GM12878 (cell line): ENCODE data around the gene CAB39. TPM values are rescaled to one million over a fixed set of nuclear protein-coding genes. Genes with fewer than 3 reads are reported as not detected.
A peak's percentile ranks its signal among the peaks of the same experiment; 100 is the strongest.

Source experiments
- ATF7 ChIP-seq: fragments of 450-650 bp; IDR thresholded peaks from 2 replicates; pipeline ENCODE4 v1.6.1; 2016; ENCODE audit warnings: low read depth, mild to moderate bottlenecking
- HCFC1 ChIP-seq: fragments of 150-350 bp; IDR thresholded peaks from 2 replicates; pipeline ENCODE4 v1.6.1; 2014; ENCODE audit warnings: low read length
- NFYA ChIP-seq: IDR thresholded peaks from 2 replicates; pipeline ENCODE4 v1.6.1; 2011; ENCODE audit warnings: low read depth, mild to moderate bottlenecking, low read length, improper control_type of control experiment, borderline replicate concordance
- NFYB ChIP-seq: IDR thresholded peaks from 2 replicates; pipeline ENCODE4 v1.6.1; 2011; ENCODE audit warnings: low read depth, mild to moderate bottlenecking, low read length, improper control_type of control experiment, moderate library complexity; ENCODE audit not compliant: insufficient read depth
- NRF1 ChIP-seq: conservative IDR thresholded peaks from 2 replicates; pipeline ENCODE4 v1.6.1; 2011; ENCODE audit warnings: mild to moderate bottlenecking, low read depth, low read length, improper control_type of control experiment
- RAD51 ChIP-seq: fragments of 450-650 bp; IDR thresholded peaks from 2 replicates; pipeline ENCODE4 v1.6.1; 2016; ENCODE audit warnings: moderate library complexity, mild to moderate bottlenecking, inconsistent platforms
- RUNX3 ChIP-seq: IDR thresholded peaks from 2 replicates; pipeline ENCODE4 v1.6.1; 2012; ENCODE audit warnings: low read length, inconsistent platforms
- TCF7 ChIP-seq: IDR thresholded peaks from 2 replicates; pipeline ENCODE4 v1.6.1; 2014; ENCODE audit warnings: antibody characterized with exemption, borderline replicate concordance
- ZNF384 ChIP-seq: IDR thresholded peaks from 2 replicates; pipeline ENCODE4 v1.6.1; 2012; ENCODE audit warnings: low read depth, mild to moderate bottlenecking, low read length, improper control_type of control experiment, borderline replicate concordance
- ZSCAN29 ChIP-seq: fragments of 450-650 bp; IDR thresholded peaks from 2 replicates; pipeline ENCODE4 v1.6.1; 2017; ENCODE audit warnings: mild to moderate bottlenecking, moderate library complexity
- polyA plus RNA-seq, 11 experiments: library from polyadenylated mRNA; depleted of rRNA in 4 of 11; unstranded in 6 of 11; stranded (reverse) in 5 of 11; fragments of >200 nt; fragmentation: Nextera tagmentation in 4 of 11; fragmentation: Illumina TruSeq in 1 of 11; extraction: Ambion mirVana in 4 of 11; extraction: Trizol in 1 of 11; gene quantifications; 1 replicate in 1 of 11; 2 replicates in 10 of 11; pipeline versions ENCODE4 v1.2.1 to v1.2.3, GENCODE V29; 2011 to 2016; ENCODE audit warnings: inconsistent platforms in 2 of 11, missing spikeins in 2 of 11, low read depth in 1 of 11
- total RNA-seq, 4 experiments: library from RNA; depleted of rRNA in 3 of 4; stranded (reverse); fragments of >200 nt in 3 of 4; fragmentation: Illumina TruSeq in 1 of 4; extraction: Trizol in 1 of 4; gene quantifications; 2 replicates each; pipeline versions ENCODE4 v1.2.1 to v1.2.3, GENCODE V29; 2013 to 2021
- TF ChIP-seq, protein P1 (sequence below): fragments of 150-350 bp; IDR thresholded peaks from 2 replicates; pipeline ENCODE4 v1.6.1; 2016; ENCODE audit warnings: low read depth, low read length
- TF ChIP-seq, protein P2 (sequence below): fragments of 450-650 bp; formaldehyde crosslinking; IDR thresholded peaks from 2 replicates; pipeline ENCODE4 v1.4.0; 2022; ENCODE audit warnings: mild to moderate bottlenecking, moderate library complexity
- TF ChIP-seq, protein P3 (sequence below): fragments of 450-650 bp; IDR thresholded peaks from 2 replicates; pipeline ENCODE4 v1.6.1; 2018; ENCODE audit warnings: borderline replicate concordance, mild to moderate bottlenecking; ENCODE audit not compliant: partially characterized antibody
- TF ChIP-seq, protein P4 (sequence below): fragments of 450-650 bp; IDR thresholded peaks from 2 replicates; pipeline ENCODE4 v1.6.1; 2014; ENCODE audit warnings: mild to moderate bottlenecking
- TF ChIP-seq, protein P5 (sequence below): fragments of 450-650 bp; IDR thresholded peaks from 2 replicates; pipeline ENCODE4 v1.6.1; 2018; ENCODE audit warnings: mild to moderate bottlenecking, low read depth, moderate library complexity; ENCODE audit not compliant: partially characterized antibody

Gene CAB39
- total and polyA plus RNA-seq, 10 of the 15 experiments (the other 5 are each of a cell fraction or from before 2014, with no cell fraction given): 13.3 to 129 (median 62.9) TPM

DNA sequence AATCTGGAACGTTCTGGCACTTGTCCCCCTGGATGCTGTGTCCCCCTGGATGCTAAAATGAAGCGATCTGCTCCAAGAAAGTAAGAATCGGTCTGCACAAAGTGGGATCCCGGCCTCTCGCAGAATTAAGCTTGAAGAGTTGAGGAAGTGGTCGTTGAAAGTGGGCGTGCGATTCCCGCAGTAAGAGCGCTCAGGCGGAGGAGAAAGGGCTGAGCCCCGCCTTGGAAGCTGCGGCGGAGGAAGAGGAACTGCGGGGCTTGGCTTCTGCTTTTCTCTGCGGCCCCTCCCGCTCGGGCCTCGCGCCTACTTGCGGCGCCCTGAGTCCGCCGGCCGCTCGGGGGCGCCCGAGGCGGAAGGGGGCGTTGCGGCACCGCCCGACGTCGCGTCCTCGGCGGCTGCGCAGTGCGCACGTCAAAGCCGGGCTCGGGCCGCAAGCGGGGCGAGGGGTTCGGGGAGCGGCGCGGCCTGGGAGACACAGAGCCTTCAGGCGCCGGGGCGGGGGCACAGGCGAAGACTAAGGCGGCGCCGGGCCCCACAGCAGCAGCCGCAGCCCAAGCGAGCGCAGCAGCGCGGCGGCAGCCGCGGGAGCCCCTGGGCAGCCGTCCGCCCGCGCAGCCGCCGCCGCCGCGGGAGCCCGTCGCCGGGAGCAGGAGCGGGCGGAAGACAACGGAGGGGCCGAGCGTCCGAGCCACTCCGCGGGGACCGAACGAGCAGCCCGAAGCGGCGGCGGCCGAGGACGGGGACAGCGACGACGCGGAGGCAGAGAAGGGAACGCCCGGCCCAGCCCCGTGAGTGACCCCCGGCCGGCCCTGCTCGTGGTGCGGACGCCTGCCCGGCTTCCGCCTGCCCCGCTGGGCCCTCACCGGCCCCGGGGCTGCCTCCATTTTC, at the start of gene CAB39 (continued):
- TF ChIP-seq, protein P1, sequence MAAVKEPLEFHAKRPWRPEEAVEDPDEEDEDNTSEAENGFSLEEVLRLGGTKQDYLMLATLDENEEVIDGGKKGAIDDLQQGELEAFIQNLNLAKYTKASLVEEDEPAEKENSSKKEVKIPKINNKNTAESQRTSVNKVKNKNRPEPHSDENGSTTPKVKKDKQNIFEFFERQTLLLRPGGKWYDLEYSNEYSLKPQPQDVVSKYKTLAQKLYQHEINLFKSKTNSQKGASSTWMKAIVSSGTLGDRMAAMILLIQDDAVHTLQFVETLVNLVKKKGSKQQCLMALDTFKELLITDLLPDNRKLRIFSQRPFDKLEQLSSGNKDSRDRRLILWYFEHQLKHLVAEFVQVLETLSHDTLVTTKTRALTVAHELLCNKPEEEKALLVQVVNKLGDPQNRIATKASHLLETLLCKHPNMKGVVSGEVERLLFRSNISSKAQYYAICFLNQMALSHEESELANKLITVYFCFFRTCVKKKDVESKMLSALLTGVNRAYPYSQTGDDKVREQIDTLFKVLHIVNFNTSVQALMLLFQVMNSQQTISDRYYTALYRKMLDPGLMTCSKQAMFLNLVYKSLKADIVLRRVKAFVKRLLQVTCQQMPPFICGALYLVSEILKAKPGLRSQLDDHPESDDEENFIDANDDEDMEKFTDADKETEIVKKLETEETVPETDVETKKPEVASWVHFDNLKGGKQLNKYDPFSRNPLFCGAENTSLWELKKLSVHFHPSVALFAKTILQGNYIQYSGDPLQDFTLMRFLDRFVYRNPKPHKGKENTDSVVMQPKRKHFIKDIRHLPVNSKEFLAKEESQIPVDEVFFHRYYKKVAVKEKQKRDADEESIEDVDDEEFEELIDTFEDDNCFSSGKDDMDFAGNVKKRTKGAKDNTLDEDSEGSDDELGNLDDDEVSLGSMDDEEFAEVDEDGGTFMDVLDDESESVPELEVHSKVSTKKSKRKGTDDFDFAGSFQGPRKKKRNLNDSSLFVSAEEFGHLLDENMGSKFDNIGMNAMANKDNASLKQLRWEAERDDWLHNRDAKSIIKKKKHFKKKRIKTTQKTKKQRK: no peak
- TF ChIP-seq, protein P2, sequence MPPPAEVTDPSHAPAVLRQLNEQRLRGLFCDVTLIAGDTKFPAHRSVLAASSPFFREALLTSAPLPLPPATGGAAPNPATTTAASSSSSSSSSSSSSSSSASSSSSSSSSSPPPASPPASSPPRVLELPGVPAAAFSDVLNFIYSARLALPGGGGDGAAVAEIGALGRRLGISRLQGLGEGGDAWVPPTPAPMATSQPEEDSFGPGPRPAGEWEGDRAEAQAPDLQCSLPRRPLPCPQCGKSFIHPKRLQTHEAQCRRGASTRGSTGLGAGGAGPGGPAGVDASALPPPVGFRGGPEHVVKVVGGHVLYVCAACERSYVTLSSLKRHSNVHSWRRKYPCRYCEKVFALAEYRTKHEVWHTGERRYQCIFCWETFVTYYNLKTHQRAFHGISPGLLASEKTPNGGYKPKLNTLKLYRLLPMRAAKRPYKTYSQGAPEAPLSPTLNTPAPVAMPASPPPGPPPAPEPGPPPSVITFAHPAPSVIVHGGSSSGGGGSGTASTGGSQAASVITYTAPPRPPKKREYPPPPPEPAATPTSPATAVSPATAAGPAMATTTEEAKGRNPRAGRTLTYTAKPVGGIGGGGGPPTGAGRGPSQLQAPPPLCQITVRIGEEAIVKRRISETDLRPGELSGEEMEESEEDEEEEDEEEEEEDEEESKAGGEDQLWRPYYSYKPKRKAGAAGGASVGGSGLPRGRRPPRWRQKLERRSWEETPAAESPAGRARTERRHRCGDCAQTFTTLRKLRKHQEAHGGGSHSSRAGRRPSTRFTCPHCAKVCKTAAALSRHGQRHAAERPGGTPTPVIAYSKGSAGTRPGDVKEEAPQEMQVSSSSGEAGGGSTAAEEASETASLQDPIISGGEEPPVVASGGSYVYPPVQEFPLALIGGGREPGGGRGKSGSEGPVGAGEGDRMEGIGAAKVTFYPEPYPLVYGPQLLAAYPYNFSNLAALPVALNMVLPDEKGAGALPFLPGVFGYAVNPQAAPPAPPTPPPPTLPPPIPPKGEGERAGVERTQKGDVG (CRISPR knock-in tag): no peak
- peak; percentile 61 for TF ChIP-seq NRF1
- TF ChIP-seq ZNF384: no peak
- TF ChIP-seq NFYB: no peak
- TF ChIP-seq TCF7: no peak
- TF ChIP-seq RAD51: no peak
- TF ChIP-seq ATF7: no peak
- TF ChIP-seq, protein P3, sequence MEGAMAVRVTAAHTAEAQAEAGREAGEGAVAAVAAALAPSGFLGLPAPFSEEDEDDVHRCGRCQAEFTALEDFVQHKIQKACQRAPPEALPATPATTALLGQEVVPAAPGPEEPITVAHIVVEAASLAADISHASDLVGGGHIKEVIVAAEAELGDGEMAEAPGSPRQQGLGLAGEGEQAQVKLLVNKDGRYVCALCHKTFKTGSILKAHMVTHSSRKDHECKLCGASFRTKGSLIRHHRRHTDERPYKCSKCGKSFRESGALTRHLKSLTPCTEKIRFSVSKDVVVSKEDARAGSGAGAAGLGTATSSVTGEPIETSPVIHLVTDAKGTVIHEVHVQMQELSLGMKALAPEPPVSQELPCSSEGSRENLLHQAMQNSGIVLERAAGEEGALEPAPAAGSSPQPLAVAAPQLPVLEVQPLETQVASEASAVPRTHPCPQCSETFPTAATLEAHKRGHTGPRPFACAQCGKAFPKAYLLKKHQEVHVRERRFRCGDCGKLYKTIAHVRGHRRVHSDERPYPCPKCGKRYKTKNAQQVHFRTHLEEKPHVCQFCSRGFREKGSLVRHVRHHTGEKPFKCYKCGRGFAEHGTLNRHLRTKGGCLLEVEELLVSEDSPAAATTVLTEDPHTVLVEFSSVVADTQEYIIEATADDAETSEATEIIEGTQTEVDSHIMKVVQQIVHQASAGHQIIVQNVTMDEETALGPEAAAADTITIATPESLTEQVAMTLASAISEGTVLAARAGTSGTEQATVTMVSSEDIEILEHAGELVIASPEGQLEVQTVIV: peak; percentile 16
- TF ChIP-seq ZSCAN29: no peak
- TF ChIP-seq, protein P4, sequence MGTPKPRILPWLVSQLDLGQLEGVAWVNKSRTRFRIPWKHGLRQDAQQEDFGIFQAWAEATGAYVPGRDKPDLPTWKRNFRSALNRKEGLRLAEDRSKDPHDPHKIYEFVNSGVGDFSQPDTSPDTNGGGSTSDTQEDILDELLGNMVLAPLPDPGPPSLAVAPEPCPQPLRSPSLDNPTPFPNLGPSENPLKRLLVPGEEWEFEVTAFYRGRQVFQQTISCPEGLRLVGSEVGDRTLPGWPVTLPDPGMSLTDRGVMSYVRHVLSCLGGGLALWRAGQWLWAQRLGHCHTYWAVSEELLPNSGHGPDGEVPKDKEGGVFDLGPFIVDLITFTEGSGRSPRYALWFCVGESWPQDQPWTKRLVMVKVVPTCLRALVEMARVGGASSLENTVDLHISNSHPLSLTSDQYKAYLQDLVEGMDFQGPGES: 0 out of 2 replicates have a peak, but pooled peaks have one; percentile 32
- TF ChIP-seq NFYA: no peak
- TF ChIP-seq, protein P5, sequence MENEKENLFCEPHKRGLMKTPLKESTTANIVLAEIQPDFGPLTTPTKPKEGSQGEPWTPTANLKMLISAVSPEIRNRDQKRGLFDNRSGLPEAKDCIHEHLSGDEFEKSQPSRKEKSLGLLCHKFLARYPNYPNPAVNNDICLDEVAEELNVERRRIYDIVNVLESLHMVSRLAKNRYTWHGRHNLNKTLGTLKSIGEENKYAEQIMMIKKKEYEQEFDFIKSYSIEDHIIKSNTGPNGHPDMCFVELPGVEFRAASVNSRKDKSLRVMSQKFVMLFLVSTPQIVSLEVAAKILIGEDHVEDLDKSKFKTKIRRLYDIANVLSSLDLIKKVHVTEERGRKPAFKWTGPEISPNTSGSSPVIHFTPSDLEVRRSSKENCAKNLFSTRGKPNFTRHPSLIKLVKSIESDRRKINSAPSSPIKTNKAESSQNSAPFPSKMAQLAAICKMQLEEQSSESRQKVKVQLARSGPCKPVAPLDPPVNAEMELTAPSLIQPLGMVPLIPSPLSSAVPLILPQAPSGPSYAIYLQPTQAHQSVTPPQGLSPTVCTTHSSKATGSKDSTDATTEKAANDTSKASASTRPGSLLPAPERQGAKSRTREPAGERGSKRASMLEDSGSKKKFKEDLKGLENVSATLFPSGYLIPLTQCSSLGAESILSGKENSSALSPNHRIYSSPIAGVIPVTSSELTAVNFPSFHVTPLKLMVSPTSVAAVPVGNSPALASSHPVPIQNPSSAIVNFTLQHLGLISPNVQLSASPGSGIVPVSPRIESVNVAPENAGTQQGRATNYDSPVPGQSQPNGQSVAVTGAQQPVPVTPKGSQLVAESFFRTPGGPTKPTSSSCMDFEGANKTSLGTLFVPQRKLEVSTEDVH: no peak
- TF ChIP-seq HCFC1: peak; percentile 50; the same call in 1 of the 2 replicates
- TF ChIP-seq RUNX3: peak; percentile 72
